Suppressor macrophage treated with lipopolysaccharide for 4 hours (primary cell): ENCODE data around the gene CPAMD8.
"Not testable (repeated sequence)": the region's sequence is repeated elsewhere in the genome, so short reads cannot be mapped to it uniquely, and the experiment has no call there.

Experiments used
- DNase-seq: peaks from one replicate; pipeline ENCODE4 v3.0.0-alpha.2; 2020

The CPAMD8 gene

GRCh38 chr19:16944626-16945363 is 81.8 kb downstream of the CPAMD8 start:
- no peak for DNase-seq

GRCh38 chr19:16943942-16944625 is 82.5 kb downstream of the CPAMD8 start:
- no peak for DNase-seq

GRCh38 chr19:16943090-16943489 is 83.5 kb downstream of the CPAMD8 start:
- DNase-seq: not testable (repeated sequence)

GRCh38 chr19:16942583-16942982 is 84.0 kb downstream of the CPAMD8 start:
- DNase-seq: no peak

- no peak for DNase-seq
These were observed 86.0 kb downstream of the CPAMD8 start for GRCh38 chr19:16940626-16941025.

GRCh38 chr19:16940063-16940462 is 86.5 kb downstream of the CPAMD8 start:
- not testable (repeated sequence) for DNase-seq

GRCh38 chr19:16938211-16938610 is 88.4 kb downstream of the CPAMD8 start:
- no peak for DNase-seq

GRCh38 chr19:16937796-16938195 is 88.8 kb downstream of the CPAMD8 start:
- DNase-seq: not testable (repeated sequence)

- DNase-seq: no peak
These were observed 89.7 kb downstream of the CPAMD8 start for GRCh38 chr19:16936901-16937300.

- no peak for DNase-seq
These were observed 92.1 kb downstream of the CPAMD8 start for GRCh38 chr19:16934489-16934888.

- no peak for DNase-seq
These were observed 95.3 kb downstream of the CPAMD8 start for GRCh38 chr19:16931306-16931705.

GRCh38 chr19:16930753-16931152 is 95.9 kb downstream of the CPAMD8 start:
- DNase-seq: no peak

- no peak for DNase-seq
These were observed 97.7 kb downstream of the CPAMD8 start for GRCh38 chr19:16928916-16929315.

GRCh38 chr19:16928351-16928750 is 98.3 kb downstream of the CPAMD8 start:
- DNase-seq: no peak

- DNase-seq: no peak
These were observed 98.7 kb downstream of the CPAMD8 start for GRCh38 chr19:16927883-16928282.

- DNase-seq: no peak
These were observed 103.7 kb downstream of the CPAMD8 start for GRCh38 chr19:16922949-16923348.

- no peak for DNase-seq
These were observed 104.0 kb downstream of the CPAMD8 start for GRCh38 chr19:16922592-16922934.

- DNase-seq: no peak
These were observed 104.6 kb downstream of the CPAMD8 start for GRCh38 chr19:16921766-16922591.

- DNase-seq: no peak
These were observed 105.6 kb downstream of the CPAMD8 start for GRCh38 chr19:16920816-16921529.

GRCh38 chr19:16919496-16919895 is 107.1 kb downstream of the CPAMD8 start:
- DNase-seq: no peak

GRCh38 chr19:16917401-16917800 is 109.2 kb downstream of the CPAMD8 start:
- no peak for DNase-seq

- no peak for DNase-seq
These were observed 110.9 kb downstream of the CPAMD8 start for GRCh38 chr19:16915734-16916133.

GRCh38 chr19:16915135-16915534 is 111.5 kb downstream of the CPAMD8 start:
- no peak for DNase-seq
